HepG2 (cell line): ENCODE results near the gene PDLIM7. TPM values are rescaled to one million over a fixed set of nuclear protein-coding genes. Genes with fewer than 3 reads are reported as not detected.

Source experiments
- BHLHE40 ChIP-seq: IDR thresholded peaks from 2 replicates; pipeline ENCODE4 v1.6.1; 2011; ENCODE audit warnings: low read length, improper control_type of control experiment
- ETV6 ChIP-seq: sonication (generic); formaldehyde crosslinking; conservative IDR thresholded peaks from 2 replicates; pipeline ENCODE4 v1.4.0; 2020; ENCODE audit warnings: missing genetic modification reagents
- FOXM1 ChIP-seq: sonication (generic); formaldehyde crosslinking; IDR thresholded peaks from 2 replicates; pipeline ENCODE4 v1.5.0; 2020; ENCODE audit warnings: missing genetic modification reagents
- GTF2F1 ChIP-seq: fragments of 150-350 bp; IDR thresholded peaks from 2 replicates; pipeline ENCODE4 v1.6.1; 2014; ENCODE audit warnings: low read length
- NFATC3 ChIP-seq: sonication (generic); formaldehyde crosslinking; IDR thresholded peaks from 2 replicates; pipeline ENCODE4 v1.5.1; 2020; ENCODE audit warnings: mild to moderate bottlenecking, missing genetic modification reagents
- PRMT3 ChIP-seq: sonication (generic); formaldehyde crosslinking; IDR thresholded peaks from 2 replicates; pipeline ENCODE4 v1.8.1; 2022; ENCODE audit warnings: low read depth, mild to moderate bottlenecking, moderate library complexity, missing genetic modification reagents, borderline replicate concordance
- RBAK ChIP-seq: sonication (generic); formaldehyde crosslinking; IDR thresholded peaks from 2 replicates; pipeline ENCODE4 v1.5.1; 2020; ENCODE audit warnings: mild to moderate bottlenecking, missing genetic modification reagents
- SATB2 ChIP-seq: sonication (generic); formaldehyde crosslinking; IDR thresholded peaks from 2 replicates; pipeline ENCODE4 v1.5.0; 2020; ENCODE audit warnings: missing genetic modification reagents
- SP4 ChIP-seq: sonication (generic); formaldehyde crosslinking; IDR thresholded peaks from 2 replicates; pipeline ENCODE4 v1.8.1; 2023; ENCODE audit warnings: mild to moderate bottlenecking, missing genetic modification reagents
- TEAD2 ChIP-seq: sonication (generic); formaldehyde crosslinking; IDR thresholded peaks from 2 replicates; pipeline ENCODE4 v1.9.0; 2021; ENCODE audit warnings: missing genetic modification reagents
- TP53 ChIP-seq: sonication (generic); formaldehyde crosslinking; conservative IDR thresholded peaks from 2 replicates; pipeline ENCODE4 v1.4.0; 2020; ENCODE audit warnings: missing genetic modification reagents
- ZNF121 ChIP-seq: sonication (generic); formaldehyde crosslinking; IDR thresholded peaks from 2 replicates; pipeline ENCODE4 v1.5.0; 2020; ENCODE audit warnings: mild to moderate bottlenecking, missing genetic modification reagents
- ZNF614 ChIP-seq: IDR thresholded peaks from 2 replicates; pipeline ENCODE4 v1.6.1; 2018; ENCODE audit warnings: missing biosample characterization, missing genetic modification reagents, inconsistent platforms, borderline replicate concordance
- ZNF737 ChIP-seq: sonication (generic); formaldehyde crosslinking; IDR thresholded peaks from 2 replicates; pipeline ENCODE4 v1.5.0; 2020; ENCODE audit warnings: missing genetic modification reagents, mild to moderate bottlenecking, borderline replicate concordance
- polyA plus RNA-seq, 8 experiments: library from polyadenylated mRNA; depleted of rRNA in 3 of 8; stranded (reverse) in 7 of 8; unstranded in 1 of 8; fragments of >200 nt; fragmentation: Illumina TruSeq in 4 of 8; extraction: Trizol in 4 of 8; gene quantifications; 2 replicates each; pipeline versions ENCODE4 v1.2.1 to v1.2.3, GENCODE V29; 2011 to 2016; ENCODE audit warnings: low read depth in 4 of 8, missing spikeins in 1 of 8, mixed read lengths in 1 of 8; ENCODE audit not compliant: insufficient read depth in 1 of 8
- total RNA-seq, 5 experiments: library from RNA; depleted of rRNA; stranded (reverse); fragments of >200 nt; fragmentation: Illumina TruSeq; extraction: Trizol; gene quantifications; 2 replicates each; pipeline ENCODE4 v1.2.3, GENCODE V29; 2016; ENCODE audit warnings: low read depth in 1 of 5
- TF ChIP-seq, protein P1 (sequence below): sonication (generic); formaldehyde crosslinking; IDR thresholded peaks from 2 replicates; pipeline ENCODE4 v1.5.0; 2020; ENCODE audit warnings: missing genetic modification reagents, mild to moderate bottlenecking, borderline replicate concordance
- TF ChIP-seq, protein P2 (sequence below): sonication (generic); formaldehyde crosslinking; IDR thresholded peaks from 2 replicates; pipeline ENCODE4 v1.4.0; 2020; ENCODE audit warnings: mild to moderate bottlenecking, missing genetic modification reagents
- TF ChIP-seq, protein P3 (sequence below): sonication (generic); formaldehyde crosslinking; IDR thresholded peaks from 2 replicates; pipeline ENCODE4 v1.4.0; 2020; ENCODE audit warnings: missing genetic modification reagents
- TF ChIP-seq, protein P4 (sequence below): IDR thresholded peaks from 2 replicates; pipeline ENCODE4 v1.6.1; 2012; ENCODE audit warnings: low read depth, low read length, improper control_type of control experiment
- TF ChIP-seq, protein P5 (sequence below): sonication (generic); formaldehyde crosslinking; conservative IDR thresholded peaks from 2 replicates; pipeline ENCODE4 v1.8.0; 2022; ENCODE audit warnings: missing genetic modification reagents

Gene PDLIM7
- total and polyA plus RNA-seq, 2 of the 13 experiments (the other 11 are each of a cell fraction or from before 2014, with no cell fraction given): 21.1 to 31.3 TPM

DNA sequence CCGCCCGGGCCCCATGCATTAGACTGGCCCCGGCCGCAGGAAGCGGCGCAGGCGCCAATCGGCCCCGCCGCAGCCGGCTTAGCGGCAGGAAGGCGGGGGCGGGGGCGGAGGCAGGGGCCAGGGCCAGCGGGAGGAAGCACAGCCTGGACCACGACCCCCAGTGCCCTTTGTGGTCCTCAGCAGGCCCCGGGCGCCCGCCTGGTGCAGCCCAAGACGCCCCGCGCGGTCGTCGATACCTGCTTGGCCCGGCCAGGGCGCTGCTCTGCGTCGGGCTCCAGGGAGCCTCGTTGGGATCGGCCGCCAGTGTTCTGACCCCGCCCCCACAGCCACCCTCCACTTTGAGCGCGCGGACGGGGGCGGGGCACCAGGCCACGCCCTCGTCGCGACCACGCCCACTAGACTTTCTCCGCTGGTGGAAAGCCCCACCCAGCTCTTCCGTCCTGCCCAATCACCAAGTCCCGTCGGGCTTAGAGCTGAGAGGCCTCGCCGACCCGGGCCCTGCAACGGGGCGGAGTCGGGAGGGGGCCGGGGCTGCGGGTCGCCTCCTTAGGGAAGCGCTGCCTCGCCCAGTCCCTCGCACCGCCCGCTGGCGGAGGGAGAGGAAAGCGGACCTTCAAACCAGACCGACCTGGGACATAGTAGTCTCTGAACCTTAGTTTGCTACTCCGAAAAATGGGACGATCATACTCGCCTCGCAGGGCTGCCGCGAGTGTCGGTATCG lies at the start of gene PDLIM7 (continued):
- TF ChIP-seq RBAK (CRISPR knock-in tag) (no peak), GTF2F1 (0 out of 2 replicates have a peak, but pooled peaks have one; percentile 26), FOXM1 (CRISPR knock-in tag) (no peak), ZNF737 (CRISPR knock-in tag) (no peak), BHLHE40 (0 out of 2 replicates have a peak, but pooled peaks have one; percentile 3), PRMT3 (no peak), SP4 (CRISPR knock-in tag) (peak; percentile 94), TEAD2 (CRISPR knock-in tag) (no peak), ETV6 (CRISPR knock-in tag) (no peak), SATB2 (CRISPR knock-in tag) (no peak), NFATC3 (CRISPR knock-in tag) (no peak), ZNF121 (CRISPR knock-in tag) (peak; percentile 64), ZNF614 (CRISPR knock-in tag) (no peak), TP53 (CRISPR knock-in tag) (no peak)
- TF ChIP-seq, protein P1, sequence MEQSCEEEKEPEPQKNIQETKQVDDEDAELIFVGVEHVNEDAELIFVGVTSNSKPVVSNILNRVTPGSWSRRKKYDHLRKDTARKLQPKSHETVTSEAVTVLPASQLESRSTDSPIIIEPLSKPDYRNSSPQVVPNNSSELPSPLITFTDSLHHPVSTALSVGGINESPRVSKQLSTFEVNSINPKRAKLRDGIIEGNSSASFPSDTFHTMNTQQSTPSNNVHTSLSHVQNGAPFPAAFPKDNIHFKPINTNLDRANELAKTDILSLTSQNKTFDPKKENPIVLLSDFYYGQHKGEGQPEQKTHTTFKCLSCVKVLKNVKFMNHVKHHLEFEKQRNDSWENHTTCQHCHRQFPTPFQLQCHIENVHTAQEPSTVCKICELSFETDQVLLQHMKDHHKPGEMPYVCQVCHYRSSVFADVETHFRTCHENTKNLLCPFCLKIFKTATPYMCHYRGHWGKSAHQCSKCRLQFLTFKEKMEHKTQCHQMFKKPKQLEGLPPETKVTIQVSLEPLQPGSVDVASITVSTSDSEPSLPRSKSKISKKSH: no peak
- TF ChIP-seq, protein P2, sequence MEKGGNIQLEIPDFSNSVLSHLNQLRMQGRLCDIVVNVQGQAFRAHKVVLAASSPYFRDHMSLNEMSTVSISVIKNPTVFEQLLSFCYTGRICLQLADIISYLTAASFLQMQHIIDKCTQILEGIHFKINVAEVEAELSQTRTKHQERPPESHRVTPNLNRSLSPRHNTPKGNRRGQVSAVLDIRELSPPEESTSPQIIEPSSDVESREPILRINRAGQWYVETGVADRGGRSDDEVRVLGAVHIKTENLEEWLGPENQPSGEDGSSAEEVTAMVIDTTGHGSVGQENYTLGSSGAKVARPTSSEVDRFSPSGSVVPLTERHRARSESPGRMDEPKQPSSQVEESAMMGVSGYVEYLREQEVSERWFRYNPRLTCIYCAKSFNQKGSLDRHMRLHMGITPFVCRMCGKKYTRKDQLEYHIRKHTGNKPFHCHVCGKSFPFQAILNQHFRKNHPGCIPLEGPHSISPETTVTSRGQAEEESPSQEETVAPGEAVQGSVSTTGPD (CRISPR knock-in tag): no peak
- TF ChIP-seq, protein P3, sequence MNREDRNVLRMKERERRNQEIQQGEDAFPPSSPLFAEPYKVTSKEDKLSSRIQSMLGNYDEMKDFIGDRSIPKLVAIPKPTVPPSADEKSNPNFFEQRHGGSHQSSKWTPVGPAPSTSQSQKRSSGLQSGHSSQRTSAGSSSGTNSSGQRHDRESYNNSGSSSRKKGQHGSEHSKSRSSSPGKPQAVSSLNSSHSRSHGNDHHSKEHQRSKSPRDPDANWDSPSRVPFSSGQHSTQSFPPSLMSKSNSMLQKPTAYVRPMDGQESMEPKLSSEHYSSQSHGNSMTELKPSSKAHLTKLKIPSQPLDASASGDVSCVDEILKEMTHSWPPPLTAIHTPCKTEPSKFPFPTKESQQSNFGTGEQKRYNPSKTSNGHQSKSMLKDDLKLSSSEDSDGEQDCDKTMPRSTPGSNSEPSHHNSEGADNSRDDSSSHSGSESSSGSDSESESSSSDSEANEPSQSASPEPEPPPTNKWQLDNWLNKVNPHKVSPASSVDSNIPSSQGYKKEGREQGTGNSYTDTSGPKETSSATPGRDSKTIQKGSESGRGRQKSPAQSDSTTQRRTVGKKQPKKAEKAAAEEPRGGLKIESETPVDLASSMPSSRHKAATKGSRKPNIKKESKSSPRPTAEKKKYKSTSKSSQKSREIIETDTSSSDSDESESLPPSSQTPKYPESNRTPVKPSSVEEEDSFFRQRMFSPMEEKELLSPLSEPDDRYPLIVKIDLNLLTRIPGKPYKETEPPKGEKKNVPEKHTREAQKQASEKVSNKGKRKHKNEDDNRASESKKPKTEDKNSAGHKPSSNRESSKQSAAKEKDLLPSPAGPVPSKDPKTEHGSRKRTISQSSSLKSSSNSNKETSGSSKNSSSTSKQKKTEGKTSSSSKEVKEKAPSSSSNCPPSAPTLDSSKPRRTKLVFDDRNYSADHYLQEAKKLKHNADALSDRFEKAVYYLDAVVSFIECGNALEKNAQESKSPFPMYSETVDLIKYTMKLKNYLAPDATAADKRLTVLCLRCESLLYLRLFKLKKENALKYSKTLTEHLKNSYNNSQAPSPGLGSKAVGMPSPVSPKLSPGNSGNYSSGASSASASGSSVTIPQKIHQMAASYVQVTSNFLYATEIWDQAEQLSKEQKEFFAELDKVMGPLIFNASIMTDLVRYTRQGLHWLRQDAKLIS (CRISPR knock-in tag): no peak
- TF ChIP-seq, protein P4, sequence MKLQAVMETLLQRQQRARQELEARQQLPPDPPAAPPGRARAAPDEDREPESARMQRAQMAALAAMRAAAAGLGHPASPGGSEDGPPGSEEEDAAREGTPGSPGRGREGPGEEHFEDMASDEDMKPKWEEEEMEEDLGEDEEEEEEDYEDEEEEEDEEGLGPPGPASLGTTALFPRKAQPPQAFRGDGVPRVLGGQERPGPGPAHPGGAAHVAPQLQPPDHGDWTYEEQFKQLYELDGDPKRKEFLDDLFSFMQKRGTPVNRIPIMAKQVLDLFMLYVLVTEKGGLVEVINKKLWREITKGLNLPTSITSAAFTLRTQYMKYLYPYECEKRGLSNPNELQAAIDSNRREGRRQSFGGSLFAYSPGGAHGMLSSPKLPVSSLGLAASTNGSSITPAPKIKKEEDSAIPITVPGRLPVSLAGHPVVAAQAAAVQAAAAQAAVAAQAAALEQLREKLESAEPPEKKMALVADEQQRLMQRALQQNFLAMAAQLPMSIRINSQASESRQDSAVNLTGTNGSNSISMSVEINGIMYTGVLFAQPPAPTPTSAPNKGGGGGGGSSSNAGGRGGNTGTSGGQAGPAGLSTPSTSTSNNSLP: no peak
- TF ChIP-seq, protein P5, sequence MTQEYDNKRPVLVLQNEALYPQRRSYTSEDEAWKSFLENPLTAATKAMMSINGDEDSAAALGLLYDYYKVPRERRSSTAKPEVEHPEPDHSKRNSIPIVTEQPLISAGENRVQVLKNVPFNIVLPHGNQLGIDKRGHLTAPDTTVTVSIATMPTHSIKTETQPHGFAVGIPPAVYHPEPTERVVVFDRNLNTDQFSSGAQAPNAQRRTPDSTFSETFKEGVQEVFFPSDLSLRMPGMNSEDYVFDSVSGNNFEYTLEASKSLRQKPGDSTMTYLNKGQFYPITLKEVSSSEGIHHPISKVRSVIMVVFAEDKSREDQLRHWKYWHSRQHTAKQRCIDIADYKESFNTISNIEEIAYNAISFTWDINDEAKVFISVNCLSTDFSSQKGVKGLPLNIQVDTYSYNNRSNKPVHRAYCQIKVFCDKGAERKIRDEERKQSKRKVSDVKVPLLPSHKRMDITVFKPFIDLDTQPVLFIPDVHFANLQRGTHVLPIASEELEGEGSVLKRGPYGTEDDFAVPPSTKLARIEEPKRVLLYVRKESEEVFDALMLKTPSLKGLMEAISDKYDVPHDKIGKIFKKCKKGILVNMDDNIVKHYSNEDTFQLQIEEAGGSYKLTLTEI: no peak
